HG03025 (cell line): ENCODE data around the gene USP22.
A peak's percentile ranks its signal among the peaks of the same experiment; 100 is the strongest.
"Not testable (repeated sequence)": the region's sequence is repeated elsewhere in the genome, so short reads cannot be mapped to it uniquely, and the experiment has no call there.

ENCODE experiments used
- ATAC-seq: cut with Tn5 transposase; IDR thresholded peaks from one replicate; pipeline ENCODE4 v1.9.1; 2021; ENCODE audit warnings: mild to moderate bottlenecking, moderate library complexity; ENCODE audit not compliant: unreplicated experiment, low FRiP score

USP22 gene

DNA sequence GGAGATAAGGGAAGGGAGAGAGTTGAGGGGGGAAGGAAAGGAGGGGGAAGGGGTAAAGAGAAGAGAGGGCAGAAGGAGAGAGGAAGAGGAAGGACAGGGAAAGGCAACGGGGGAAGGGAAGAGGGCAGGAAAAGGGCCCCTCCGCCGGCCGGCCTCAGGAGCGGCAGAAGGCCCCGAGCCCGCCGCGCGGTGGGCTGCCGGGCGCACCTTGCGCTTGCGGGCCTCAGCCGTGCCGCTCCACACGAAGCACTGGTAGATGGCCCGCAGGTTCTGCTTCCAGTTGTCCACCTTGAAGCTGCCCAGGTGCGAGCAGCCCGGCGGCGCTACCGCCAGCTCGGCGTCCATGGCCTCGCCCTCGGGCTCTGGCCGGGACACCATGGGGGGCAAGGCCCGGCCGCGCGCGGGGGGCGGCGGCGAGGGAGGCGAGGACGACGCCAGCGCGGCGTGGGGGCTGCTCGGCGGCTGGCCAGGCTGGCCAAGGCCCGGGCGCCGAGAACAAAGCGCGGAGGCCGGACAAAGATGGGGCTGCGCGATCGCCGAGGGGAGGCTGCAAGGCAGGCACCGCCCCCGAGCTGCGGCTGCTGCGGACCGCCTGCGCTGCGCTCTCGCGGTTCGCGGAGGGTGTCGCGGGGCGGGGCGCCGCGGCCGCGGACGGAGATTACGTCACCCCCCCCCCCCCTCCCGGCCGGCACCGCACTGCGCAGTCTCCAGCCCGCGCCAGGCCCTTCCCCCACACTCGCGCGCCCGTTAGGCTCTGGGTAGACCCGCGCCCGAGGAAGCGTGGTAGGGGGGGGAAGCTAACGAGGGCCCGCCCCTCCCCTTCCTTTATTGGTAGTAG lies at the start of gene USP22:
TSS of gene USP22 (minus strand) at position 554 of the 838 bp plus-strand sequence. CDS start at position 378, 176 bp downstream.
- peak; percentile 42 for ATAC-seq

DNA sequence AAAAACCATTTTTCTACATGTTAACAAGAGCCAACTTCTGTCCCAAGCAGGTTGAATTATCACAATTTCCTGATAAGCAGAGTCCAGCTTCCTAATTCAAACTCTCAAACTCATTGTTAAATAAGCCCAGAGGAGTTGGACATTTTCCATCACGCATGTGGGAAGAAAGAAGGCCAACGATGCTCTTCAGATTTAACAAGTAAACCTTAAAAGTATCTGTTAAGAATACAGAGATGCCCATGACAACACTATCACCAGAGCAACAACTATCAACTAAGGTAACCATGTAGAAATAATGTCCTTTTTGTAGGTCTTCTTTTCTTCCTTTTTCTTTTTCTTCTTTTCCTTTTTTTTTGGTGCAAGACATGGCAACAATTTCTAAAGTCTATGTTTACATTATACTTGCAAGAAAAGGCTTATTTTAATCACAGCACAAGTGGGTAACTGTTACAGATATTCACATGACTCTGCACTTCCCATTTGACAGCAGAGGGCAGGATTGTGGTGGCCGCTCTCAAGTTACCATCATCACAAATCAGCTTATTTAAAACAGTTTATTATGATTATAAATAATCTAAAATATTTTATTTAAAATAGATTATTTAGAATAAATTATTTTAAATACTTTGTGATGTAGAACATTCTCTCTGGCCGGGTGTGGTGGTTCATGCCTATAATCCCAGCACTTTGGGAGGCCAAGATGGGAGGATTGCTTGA lies 48.2 kb upstream of the USP22 start:
- ATAC-seq: no peak

DNA sequence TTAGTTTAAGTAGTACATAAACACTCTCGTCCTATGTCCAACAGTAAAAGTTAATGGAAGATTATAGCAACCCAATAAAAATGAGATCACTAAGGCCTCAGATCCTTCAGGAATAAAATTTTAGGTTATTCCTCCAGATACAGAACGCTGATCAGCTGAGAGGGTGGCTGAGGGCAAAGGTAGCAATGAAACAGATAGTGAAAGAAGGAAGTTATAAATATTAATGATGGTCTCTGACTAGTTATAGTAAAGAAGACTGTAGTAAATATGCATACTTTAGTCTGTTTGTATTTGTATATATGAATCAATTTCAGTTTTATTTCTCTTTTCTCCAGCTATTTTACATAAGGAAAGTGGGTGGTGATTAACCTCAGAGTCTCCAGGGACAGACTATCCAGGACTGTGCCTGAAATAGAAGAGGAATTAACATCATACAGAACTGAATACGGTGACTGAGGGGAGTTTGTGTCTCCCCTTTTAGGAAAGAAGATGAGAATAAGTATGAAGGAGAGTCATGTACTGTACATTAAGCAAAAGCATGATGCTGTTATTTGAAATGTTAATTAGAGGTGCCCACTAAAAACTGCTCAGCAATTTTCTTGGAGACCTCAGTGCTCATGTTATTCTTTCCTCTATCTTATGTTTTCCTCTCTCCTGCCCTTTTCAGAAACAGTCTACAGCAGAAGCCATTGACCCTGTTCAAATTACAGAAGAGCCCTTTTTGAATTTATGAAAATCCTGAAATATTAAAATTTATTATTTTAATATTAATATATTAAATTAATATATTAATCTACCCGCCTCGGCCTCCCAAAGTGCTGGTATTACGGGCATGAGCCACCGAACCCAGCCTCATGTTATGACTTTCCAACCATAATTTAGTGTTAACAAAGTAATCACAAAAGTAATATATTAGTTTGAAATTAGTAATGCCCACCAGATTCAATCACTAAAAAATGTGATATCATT lies 47.4 kb upstream of the USP22 start:
- peak; percentile 55 for ATAC-seq

DNA sequence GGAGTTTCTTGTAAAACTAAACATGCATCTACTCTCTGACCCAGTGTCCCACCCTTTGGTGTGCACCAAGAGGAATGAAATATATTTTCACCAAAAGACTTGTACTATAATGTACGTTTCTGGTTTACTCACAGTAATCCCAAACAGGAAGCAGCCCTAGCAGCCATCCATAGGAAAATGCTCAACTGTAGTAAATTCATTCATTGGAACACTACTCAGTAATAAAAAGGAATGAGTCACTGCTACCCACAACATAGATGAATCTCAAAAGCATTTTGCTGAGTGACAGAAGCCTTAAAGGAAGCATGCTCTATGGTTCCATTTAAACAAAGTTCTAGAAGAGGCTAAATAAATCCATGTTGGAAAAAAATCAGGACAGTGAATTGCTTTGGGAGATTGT lies 46.3 kb upstream of the USP22 start:
- ATAC-seq: no peak

DNA sequence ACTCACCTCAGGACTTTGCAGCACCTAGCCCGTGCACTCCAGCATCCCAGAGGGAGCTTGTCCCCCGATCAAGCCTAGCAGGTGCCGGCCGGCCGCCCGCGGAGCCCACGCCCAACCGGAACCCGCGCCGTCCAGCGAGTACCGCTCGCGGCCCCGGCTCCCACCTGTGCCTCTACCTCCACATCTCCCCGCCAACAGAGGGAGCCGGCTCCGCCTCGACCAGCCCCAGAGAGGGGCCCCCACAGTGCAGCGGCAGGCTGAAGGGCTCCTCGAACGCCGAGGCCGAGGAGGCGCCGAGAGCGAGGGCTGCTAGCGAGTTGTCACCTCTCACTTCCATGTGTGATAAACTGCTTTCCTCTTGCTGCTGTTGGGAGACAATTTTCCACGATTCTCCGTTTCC lies 42.9 kb upstream of the USP22 start:
- no peak for ATAC-seq

DNA sequence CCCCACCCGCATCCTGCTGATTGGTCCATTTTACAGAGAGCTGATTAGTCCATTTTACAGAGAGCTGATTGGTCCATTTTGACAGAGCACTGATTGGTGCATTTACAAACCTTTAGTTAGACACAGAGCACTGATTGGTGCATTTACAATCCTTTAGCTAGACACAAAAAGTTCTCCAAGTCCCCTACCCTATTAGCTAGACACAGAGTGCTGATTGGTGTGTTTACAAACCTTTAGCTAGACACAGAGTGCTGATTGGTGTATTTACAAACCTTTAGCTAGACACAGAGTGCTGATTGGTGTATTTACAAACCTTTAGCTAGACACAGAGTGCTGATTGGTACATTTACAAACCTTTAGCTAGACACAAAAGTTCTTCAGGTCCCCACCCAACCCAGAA lies 42.5 kb upstream of the USP22 start:
- not testable (repeated sequence) for ATAC-seq

DNA sequence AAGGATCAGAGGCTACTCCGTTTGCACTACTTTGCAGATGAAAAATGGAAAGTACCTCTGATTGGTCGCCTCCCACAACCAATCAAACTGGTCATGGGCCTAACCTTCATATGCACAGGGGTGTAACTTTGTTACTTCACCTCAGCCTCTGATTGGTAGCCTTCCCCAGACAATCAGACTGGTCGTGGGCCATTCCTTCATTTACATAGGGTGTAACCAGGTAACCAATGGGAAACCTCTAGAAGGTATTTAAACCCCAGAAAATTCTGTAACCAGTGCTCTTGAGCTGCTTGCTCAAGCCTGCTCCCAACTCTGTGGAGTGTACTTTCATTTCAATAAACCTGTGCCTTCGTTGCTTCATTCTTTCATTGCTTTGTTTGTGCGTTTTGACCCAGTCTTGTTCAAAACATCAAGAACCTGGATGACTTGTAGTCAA lies 39.2 kb upstream of the USP22 start:
- no peak for ATAC-seq

DNA sequence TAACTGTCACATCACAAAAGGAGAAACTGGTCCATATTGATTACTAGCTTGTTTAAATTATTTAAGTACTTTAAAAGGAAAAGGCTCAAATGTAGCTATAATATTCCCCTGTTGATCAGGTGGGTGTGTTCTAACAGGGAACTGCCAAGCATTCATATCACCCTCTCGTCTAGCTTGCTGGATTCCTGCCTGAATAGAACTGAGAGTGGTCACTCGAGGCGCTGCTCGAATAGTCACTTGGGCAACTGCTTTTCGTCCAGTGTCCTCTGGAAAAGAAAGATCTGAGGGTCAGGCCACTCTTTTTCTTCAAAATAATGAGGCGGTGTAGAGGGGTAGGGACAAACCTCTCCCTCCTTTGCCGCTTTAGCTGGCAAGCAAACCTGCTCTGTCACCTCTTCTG lies 36.4 kb upstream of the USP22 start:
- ATAC-seq: no peak

DNA sequence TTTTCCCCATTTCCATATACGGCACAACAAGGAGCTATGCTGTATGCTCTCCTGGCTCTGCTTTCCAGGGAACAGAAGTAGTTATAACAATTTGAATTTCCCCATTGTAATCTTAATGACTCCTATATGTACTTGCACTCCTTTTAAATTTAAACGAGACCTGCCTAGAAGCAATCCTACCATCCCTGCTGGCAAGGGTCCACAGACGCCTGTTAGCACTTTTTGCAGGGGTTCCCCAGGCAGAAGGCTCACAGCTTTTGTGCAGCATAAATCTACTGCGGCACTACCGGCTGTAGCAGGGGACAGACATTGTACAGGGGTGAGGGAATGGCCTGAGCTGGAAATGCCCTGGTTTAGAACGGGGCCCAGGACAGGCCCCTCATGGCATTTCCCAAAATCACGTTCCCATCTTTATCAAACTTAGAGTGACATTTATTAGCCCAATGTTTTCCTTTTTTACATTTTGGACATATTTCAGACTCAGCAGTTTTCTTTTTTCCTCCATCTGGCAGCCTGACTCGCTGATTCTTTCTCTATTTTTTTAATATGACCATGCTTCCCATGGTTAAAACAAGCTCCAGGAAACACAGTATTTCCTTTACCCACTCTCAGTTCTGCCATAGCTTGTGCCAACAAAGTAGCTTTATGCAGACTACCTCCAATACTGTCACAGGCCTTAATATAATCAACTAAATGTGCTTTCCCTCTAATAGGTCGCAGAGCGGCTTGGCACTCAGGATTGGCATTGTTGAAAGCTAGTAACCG lies 35.4 kb upstream of the USP22 start:
- no peak for ATAC-seq

DNA sequence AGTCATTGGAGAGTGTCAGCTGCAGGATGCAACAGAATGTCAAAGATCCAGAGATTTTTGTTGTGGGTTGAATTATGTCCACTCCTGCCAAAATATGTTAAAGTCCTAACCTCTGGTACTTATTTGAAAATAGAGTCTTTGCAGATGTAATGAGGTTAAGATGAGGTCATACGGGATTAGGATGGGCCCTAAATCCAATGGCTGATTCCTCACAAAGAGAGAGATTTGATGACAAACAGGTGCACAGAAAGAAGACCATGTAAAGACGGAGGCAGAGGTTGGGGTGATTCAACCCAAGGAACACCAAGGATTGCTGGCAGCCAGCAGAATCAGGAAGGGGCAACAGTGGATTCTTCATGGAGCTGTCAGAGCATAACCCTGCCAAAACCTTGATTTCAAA lies 34.5 kb upstream of the USP22 start:
- no peak for ATAC-seq

DNA sequence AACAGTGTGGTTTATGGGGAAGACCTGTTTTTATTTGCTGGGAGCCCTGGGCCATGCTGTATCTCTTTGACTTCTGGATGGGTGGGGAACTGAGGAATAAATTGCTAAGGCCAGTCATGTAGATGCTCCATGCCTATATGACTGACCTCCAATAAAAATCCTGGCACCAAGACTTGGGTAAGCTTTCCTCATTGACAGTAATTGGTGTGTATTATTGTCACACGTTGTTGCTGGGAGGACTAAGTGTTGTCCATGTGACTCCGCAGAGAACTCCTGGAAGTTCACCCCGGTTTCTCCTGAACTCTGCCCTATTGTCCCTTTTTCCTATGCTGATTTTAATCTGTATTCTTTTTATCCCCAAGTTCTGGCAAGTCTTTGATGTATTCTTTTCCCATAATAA lies 33.4 kb upstream of the USP22 start:
- ATAC-seq: no peak

DNA sequence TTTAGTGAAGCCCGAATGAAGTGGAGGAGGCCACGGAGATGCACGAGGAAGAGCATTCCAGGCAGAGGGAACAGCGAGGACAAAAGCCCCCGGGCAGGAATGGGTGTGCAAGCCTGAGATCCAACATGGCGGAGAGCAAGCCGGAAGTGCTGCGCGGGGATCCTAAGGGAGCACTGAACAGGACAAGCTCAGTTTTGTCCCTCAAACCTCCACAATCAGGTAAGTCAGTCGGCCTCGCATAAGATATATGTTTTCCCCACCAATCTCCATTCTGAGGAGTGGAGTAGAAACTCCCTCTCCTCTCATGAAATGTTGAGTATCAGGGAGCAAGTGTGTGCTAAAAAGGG lies 32.9 kb upstream of the USP22 start:
- ATAC-seq: no peak

DNA sequence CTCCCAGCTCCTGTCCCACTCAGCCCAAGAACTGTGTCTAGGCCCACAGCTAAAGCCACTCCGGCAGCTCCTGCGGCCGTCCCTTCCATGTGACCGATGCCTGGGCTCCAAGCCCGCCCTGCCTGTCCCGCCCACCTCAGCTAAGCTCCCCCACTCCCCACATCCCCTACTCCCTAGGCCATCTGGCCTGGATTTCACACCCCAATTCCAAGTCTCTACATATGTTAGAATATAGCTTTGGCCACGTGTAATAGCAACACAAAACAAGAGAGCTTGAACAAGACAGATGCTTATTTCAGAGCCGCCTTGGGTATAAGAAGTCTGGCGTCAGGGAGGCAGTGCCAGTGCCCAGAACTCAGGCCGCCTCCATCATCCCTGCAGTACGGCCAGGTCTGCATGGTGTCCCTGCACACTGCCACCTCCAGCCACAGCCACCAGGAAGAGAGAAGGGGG lies 30.0 kb upstream of the USP22 start:
- no peak for ATAC-seq

DNA sequence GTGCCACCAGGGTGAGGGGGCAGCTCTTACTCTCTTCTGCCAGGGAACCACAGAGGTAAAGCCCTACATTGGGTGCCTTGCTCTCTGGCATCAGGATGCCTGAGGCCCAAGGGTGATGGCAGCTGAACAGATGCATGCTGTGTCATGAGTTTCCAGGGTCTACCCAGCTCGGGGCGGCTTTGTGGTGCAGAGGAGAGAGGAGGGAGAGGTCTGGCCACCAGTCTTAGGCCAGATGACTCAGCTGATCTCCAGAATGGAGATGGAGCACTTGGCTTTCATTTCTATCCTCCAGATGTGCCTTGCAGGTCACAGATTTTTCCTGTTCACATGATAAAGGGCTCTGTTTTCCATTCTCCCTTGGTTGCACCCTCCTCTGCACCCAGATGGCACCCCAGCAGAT lies 23.6 kb upstream of the USP22 start:
- ATAC-seq: no peak

DNA sequence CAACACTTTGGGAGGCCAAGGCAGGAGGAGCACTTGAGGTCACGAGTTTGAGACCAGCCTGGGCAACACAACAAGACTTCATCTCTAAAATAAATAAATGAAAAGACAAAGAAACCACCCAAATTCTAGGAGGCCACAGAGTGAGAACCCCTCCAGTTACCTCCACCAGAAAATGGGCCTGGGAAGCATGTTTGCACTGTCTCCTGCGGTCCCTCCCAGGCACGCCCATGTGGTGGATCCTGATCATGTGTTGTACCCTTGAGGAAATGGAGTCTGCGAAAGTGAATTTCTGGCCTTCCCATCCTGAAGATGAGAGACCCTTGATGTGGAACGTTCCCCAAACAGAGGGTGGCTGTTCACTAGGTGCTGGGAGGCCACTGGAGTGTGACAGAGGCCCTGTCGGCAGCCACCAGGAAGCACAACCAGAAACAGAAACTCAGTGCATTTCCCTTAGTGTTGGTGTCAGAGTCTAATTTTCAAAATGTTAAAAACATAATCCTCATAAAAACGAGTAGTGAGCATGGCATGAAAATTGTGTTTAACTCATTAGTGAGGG lies 19.2 kb upstream of the USP22 start:
- peak; percentile 63 for ATAC-seq

DNA sequence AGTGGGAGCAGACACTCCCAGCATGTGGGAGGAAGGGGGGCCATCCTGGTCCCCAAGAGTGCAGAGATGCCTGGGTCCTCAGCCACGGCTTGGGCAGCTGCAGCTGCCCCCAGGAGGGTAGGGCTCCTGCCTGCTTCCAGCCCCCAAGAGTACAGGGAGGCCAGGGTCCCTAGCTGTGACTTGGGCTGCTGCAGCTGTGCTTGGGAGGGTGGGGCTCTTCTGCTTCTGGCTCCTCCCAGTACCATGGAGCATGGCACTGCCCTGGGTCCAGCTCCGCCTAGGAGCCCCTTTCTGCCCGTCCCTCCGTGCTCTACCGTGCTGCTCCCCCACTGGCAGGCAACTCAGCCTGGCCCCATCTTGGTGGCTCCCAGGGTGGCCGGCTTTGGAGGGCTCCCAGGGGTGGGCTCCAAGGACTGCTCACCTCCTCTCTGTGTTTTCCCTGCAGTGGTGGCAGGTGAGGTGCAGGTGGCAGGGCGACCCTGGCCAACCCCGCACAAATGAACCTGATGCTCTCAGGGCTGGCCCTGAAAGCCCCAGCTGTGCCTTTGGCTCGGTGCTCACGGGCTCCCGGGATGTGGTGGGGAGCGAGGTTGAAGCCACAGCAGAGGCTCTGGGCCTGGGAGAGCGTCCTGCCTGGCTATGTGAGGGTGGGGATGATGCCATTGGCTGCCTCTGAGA lies 18.5 kb upstream of the USP22 start:
- no peak for ATAC-seq

DNA sequence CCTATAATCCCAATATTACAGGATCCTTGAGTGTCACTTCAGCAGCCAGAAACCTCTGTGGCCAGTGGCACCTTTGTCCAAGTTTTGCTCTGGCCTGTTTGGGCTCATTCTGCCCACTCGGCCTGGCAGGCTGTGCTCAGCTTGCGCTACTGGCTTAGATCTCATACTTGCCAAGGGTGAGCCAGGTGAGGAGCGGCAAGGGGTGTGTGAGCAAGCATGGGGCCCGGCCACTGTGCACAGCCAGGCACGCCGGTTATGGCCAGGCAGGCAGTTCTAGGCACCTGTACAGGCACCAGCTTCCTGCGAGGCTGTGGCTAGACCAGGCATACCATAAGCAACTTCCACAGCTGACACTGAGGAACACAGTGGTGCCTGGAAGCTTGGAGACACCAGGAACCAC lies 16.9 kb upstream of the USP22 start:
- no peak for ATAC-seq

DNA sequence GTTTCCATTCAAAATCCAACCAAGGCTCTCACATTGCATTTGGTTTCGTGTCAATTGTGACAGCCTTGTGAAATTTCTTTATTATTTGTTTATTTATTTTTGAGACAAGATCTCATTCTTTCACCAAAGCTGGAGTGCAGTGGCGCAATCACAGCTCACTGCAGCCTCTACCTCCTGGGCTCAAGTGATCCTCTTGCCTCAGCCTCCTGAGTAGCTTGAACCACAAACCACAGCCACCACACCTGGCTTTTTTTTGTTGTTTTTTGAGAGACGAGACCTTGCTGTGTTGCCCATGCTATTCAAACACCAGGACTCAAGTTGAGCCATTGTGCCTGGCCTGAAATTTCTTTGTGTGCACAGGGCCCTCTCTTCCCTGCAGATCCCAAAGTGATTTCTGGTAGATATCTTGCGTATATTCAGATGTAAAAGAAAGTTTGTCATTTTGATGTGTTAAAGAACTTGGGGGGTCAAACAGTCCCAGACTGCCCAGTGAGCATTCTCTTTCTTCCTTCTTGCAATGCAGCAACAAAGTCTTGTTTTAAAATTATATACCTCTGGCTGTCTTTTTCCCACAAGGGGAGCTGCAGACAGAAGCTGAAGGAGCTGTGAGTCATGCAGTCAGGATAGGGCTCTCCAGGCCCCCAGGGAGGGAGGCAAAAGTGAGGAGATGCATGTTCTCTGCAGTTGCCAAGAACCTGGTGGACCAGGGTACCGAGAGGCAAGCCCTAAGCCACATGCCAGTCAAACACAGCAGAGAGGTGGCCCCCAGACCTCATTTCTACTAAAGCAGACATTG lies 15.5 kb upstream of the USP22 start:
- no peak for ATAC-seq
